WTC11 (cell line): Measurements from ENCODE around the gene LRRC27.

ENCODE experiments used
- CTCF ChIP-seq: fragments of 200-600 bp; IDR thresholded peaks from 2 replicates; pipeline ENCODE4 v1.8.0; 2022; ENCODE audit warnings: antibody characterized with exemption
- FOXP4 ChIP-seq: sonication (generic); formaldehyde crosslinking; IDR thresholded peaks from 2 replicates; pipeline ENCODE4 v1.8.0; 2022; ENCODE audit warnings: mild to moderate bottlenecking, missing genetic modification reagents
- GRHL2 ChIP-seq: fragments of 250-450 bp; sonication (Bioruptor Pico); IDR thresholded peaks from 2 replicates; pipeline ENCODE4 v1.8.0; 2022; ENCODE audit warnings: mild to moderate bottlenecking, moderate library complexity; ENCODE audit not compliant: insufficient replicate concordance, severe bottlenecking
- JUN ChIP-seq: sonication (generic); formaldehyde crosslinking; IDR thresholded peaks from 2 replicates; pipeline ENCODE4 v1.8.0; 2023; ENCODE audit warnings: mild to moderate bottlenecking, missing genetic modification reagents
- TP53 ChIP-seq: sonication (generic); formaldehyde crosslinking; IDR thresholded peaks from 2 replicates; pipeline ENCODE4 v1.8.1; 2023; ENCODE audit warnings: mild to moderate bottlenecking, missing genetic modification reagents
- USF2 ChIP-seq: sonication (generic); formaldehyde crosslinking; IDR thresholded peaks from 2 replicates; pipeline ENCODE4 v1.8.1; 2023; ENCODE audit warnings: mild to moderate bottlenecking, missing genetic modification reagents, moderate library complexity
- ZNF416 ChIP-seq: fragments of 250-450 bp; sonication (Bioruptor Pico); IDR thresholded peaks from 2 replicates; pipeline ENCODE4 v1.9.0; 2021; ENCODE audit warnings: mild to moderate bottlenecking, inconsistent platforms
- TF ChIP-seq, protein P1 (sequence below): sonication (generic); formaldehyde crosslinking; IDR thresholded peaks from 2 replicates; pipeline ENCODE4 v1.8.0; 2022; ENCODE audit warnings: mild to moderate bottlenecking, missing genetic modification reagents
- TF ChIP-seq, protein P2 (sequence below): sonication (generic); formaldehyde crosslinking; IDR thresholded peaks from 2 replicates; pipeline ENCODE4 v1.8.1; 2022; ENCODE audit warnings: low read depth, mild to moderate bottlenecking, moderate library complexity, missing genetic modification reagents, borderline replicate concordance

DNA sequence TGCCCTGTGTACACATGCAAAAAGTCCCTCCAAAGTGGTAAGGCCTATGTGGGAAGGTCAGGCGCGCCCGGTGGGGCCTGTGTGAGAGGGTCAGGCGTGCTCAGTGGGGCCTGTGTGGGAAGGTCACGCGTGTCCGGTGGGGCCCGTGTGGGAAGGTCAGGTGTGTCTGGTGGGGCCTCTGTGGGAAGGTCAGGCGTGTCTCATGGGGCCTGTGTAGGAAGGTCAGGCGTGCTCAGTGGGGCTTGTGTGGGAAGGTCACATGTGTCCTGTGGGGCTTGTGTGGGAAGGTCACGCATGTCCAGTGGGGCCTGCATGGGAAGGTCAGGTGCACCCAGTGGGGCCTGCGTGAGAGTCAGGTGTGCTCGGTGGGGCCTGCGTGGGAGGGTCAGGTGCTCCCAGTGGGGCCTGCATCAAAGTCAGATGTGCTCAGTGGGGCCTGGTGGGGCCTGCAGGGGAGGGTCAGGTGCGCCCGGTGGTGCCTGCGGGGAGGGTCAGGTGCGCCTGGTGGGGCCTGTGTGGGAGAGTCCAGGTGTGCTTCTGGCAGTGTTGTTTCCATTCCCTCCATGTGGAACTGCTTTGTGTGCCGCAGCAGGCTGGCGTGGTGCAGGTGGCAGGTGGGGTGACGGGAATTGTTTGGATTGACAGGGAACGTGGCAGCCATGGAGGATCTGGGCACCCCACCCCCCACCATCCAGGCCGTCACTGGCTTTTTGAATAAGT lies 15.4 kb downstream of the LRRC27 start:
- TF ChIP-seq GRHL2 (CRISPR knock-in tag): no peak
- TF ChIP-seq USF2 (CRISPR knock-in tag): no peak
- TF ChIP-seq CTCF: no peak
- no peak for TF ChIP-seq ZNF416 (CRISPR knock-in tag)
- TF ChIP-seq JUN (CRISPR knock-in tag): no peak
- TF ChIP-seq, protein P1, sequence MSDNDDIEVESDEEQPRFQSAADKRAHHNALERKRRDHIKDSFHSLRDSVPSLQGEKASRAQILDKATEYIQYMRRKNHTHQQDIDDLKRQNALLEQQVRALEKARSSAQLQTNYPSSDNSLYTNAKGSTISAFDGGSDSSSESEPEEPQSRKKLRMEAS (CRISPR knock-in tag): no peak
- TF ChIP-seq, protein P2, sequence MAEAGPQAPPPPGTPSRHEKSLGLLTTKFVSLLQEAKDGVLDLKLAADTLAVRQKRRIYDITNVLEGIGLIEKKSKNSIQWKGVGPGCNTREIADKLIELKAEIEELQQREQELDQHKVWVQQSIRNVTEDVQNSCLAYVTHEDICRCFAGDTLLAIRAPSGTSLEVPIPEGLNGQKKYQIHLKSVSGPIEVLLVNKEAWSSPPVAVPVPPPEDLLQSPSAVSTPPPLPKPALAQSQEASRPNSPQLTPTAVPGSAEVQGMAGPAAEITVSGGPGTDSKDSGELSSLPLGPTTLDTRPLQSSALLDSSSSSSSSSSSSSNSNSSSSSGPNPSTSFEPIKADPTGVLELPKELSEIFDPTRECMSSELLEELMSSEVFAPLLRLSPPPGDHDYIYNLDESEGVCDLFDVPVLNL (CRISPR knock-in tag): no peak
- no peak for TF ChIP-seq TP53 (CRISPR knock-in tag)
- TF ChIP-seq FOXP4 (CRISPR knock-in tag): no peak
